SK-N-MC (cell line): ENCODE measurements around the gene MXD4.

Source experiments
- EZH2 ChIP-seq: fragments of 200-600 bp; sonication (generic); IDR thresholded peaks from one replicate; pipeline ENCODE4 v1.6.1; 2017; ENCODE audit warnings: antibody characterized with exemption
- FOXP2 ChIP-seq: optimal IDR thresholded peaks from 2 replicates; pipeline ENCODE3; 2011; ENCODE audit warnings: mild to moderate bottlenecking, moderate library complexity; ENCODE audit not compliant: insufficient read depth; ENCODE audit errors: extremely low read length, control extremely low read depth
- POLR2AphosphoS5 ChIP-seq: IDR thresholded peaks from 2 replicates; pipeline ENCODE4 v1.6.1; 2012; ENCODE audit warnings: mild to moderate bottlenecking, low read depth, low read length, borderline replicate concordance

DNA sequence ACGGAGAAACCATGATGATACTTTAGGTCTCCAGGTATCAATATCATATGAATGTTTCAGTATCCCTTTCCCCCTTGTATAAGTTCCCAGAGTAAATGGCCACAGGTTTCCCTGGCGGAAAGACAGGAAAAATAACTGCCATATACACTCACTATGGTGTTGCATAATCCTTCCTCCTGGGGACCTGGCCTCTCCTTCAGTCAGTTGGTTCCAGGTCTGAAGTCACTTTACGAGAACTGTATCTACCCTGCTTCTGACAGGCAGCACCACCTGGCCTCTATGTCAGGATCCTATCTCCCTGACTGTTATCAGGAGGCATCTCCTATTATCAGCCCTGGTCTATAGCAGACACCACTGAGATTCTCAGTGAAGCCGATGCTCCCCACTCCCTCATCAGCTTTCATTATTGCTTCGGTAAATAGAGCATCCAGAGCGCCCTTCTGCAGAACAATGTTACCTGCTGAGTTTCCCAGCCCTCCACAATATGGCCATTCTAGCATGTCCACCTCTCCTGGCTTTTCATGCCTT is 42.6 kb downstream of the MXD4 start:
- TF ChIP-seq POLR2AphosphoS5 (no peak), FOXP2 (no peak), EZH2 (no peak)
